Heart left ventricle (tissue), 13 donors: ENCODE data around the gene HCCS.

Experiments used
- CTCF ChIP-seq, 12 donors: fragments of 200-600 bp; sonication (generic) in 4 of 12; IDR thresholded peaks; one replicate each; pipeline versions ENCODE4 v1.5.0 to v1.8.0; 2018 to 2022; ENCODE audit warnings: antibody characterized with exemption in 12 of 12, mild to moderate bottlenecking in 5 of 12
- POLR2A ChIP-seq, 2 donors: fragments of 450-650 bp; IDR thresholded peaks; one replicate each; pipeline ENCODE4 v1.6.1; 2017; ENCODE audit warnings: antibody characterized with exemption in 2 of 2, mild to moderate bottlenecking in 2 of 2, moderate library complexity in 2 of 2
- donor health status: ischemic (EF 13 %, LVEDD 7.1; RV severe dilation, severe dysfunction).
- donor health status: DM: no; HTN: yes; CAD: no.
- donor health status: DM: no; HTN: no; CAD: no.
- donor health status: ischemic (EF 25% LVEDD 6.9; RV normal size, moderate dysfunction).
- donor health status: ischemic (EF 25% LVEDD 5.7; RV mildly dilated, moderate dysfunction).
- donor health status: ischemic (EF 35%, LVEDD 5.7; RV mildly dilated, moderate dysfunction).
- donor health status: nonischemic (EF 11% LVEDD 7.7; RV severe dilation, severe dysfunction).
- donor health status: DM: yes; HTN: yes; CAD: no.
- donor health status: PGD.
- donor health status: ischemic (EF 29% LVEDD 5.4; RV normal size, mild dysfunction).
- donor health status: nonischemic (EF 23%, LVEDD 6.1; RV moderate dilation, normal function).

DNA sequence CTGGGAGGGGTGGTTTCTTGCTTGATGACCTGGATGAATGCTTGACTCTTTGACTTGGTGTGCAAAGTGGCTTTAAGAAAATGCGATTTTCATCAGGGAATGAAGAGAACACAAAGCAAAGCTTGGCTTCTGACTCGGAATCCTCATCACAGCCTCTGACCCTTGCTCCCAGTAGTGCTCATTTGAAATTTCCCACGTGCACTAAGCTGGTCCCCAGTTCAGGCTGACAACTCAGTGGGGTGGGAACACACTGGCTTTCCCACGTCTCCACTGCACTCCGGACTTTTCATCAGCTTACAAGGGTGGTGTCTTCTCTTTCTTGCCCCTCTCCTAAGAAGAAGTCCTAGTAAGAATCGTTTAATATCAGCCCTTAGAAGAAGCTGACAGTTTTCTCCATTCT, 53.3 kb downstream of the HCCS start:
- TF ChIP-seq CTCF (IDR thresholded peaks at IDR 0.05): no peak
- no peak for TF ChIP-seq POLR2A (IDR thresholded peaks at IDR 0.05)
